Activated naive CD4-positive, alpha-beta T cell (primary cell): ENCODE measurements around the gene ITGB2.

Experiments used
- DNase-seq, 4 experiments: peaks; one replicate each; lab custom pipeline; 2025; lab: John Stamatoyannopoulos, UW

Gene ITGB2

DNA sequence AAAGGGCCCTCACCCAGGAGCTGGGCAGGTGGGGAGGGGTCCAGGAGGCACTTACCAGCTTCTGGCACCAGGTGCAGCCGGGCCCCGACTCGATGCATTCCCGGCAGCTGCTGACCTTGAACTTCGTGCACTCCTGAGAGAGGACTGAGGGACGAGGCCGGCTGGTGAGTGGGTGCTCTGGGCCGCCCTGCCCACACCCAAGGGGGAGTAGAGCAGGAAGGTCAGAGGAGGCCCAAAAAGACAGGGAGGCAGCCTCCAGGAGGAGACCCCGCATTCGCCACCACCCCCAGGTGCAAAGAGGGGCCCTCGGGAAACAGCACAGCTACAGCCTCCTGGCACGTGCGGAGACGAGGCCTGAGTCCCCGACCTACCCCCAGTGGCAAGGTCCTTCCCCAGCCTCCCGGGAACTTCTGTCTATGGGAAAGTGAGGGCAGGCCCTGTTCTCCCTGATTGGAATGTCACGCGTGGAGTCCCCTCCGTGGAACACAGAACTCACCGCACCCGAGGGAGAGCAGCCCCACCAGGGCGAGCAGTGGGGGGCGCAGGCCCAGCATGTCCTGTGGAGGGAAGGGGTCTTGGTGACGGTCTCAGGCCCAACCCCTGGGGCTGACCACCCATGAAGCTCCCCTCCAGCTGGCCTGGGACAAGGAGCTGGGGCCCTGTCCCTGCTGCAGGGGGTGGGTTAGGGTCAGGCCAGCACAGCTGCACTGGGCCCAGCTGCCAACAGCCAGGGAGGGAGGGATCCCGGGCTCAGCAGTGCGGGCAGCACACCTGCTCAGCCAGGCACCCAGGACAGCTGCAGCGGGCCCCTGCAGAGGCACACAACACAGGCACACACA lies 10.3 kb downstream of the ITGB2 start:
- DNase-seq = no peak

DNA sequence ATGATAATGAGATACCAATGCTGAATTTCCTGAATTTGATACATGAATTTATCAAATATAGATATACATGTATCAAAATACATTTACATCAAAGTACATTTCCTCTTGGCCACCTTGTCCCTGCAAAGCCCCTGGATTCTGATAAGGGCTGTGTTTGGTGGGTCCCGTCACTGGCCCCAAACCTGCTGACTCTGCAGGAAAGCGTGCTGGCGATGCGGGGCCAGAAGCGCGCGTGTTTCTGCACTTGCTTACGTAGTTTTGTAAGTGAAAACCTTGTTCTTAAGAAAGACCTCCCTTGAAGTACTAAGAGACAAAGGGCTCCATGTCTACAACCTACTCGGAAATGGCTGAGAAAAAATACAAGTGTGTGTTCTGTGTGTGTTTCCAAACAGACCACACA lies 11.0 kb downstream of the ITGB2 start:
- DNase-seq = no peak

DNA sequence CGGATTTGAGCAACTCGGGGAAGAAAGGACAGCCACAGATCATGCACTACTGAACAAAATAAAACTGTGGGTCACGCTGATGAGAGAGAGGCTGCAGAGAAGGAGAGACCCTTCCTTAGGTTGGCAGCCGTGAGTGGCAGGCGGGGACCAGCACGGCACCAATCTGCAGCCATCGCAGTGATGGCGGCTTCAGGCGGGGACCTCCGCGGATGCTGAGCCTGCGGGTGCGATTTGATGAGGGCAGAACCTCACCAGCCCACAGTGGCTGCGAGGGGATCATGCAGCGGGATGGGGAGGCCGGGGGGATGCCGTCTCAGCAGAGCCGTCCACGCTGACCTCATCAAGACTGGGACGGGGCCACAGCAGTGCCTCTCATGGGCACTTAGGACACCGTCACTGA lies 11.8 kb downstream of the ITGB2 start:
- DNase-seq = no peak

DNA sequence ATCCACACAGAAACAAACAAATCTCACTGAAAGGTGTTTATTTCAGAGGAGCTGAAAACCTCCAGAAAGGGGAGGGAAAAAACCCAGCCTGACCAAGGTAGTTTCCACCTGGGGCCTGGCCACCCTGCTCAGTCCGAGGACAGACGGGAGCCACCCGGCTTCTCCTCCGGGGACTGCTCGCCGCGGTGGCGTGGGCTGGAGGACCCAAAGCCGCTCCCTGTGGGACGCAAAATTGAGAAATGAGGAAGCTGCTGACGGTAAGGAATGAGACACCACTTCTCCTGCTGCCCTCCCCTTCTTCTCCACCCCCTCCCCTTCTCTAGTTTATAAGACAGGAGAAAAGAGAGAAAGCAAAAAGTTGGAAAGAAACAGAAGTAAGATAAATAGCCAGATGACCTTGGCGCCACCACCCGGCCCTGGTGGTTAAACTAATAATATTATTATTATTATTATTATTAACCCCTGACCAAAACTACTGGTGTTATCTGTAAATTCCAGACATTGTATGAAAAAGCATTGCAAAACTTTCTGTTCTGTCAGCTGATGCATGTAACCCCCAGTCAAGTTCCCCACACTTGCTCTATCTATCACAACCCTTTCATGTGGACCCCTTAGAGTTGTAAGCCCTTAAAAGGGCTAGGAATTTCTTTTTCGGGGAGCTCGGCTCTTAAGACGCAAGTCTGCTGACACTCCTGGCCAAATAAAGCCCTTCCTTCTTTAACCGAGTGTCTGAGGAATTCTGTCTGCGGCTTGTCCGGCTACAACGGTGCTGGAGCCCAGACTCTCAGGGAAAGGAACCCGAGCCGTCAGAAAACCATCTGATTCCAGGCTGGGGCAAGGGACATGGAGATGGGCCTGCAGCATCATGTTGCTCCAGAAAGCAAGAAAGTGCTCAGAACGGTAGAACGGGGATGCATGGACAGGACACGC lies 12.5 kb downstream of the ITGB2 start:
- no peak for DNase-seq

DNA sequence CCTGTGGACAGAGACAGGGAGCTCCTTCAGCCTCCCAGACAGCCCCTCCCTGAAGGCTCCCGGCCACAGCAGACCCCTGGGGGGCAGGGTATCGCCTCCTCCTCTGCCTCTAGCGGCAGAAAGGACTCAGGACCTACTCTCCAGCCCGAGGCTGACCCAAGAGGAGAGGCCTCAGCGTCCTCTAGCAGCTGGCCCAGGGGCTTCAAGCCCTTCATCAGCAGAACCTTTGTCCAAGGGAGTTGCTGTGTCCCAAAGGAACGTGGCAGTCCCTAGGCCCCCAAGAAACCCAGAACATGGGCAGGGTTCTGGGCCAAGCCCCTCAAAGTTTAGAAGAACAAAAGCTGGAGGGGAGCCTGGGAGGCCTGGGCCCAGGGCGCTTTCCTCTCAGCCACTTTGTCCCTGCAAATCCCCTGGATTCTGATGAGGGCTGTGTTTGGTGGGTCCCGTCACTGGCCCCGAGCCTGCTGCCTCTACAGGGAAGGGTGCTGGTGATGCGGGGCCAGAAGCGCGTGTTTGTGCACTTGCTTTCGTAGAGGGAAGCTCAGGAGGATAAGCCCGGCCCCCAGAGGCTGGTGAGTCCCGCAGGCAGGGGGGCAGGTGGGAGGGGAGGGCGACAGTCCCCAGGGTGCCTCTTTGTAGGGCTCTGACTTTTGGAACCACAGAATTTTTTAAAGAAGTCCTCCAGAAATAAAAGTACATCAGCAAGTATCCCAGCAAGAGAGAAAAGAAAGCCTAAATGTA lies 13.3 kb downstream of the ITGB2 start:
- DNase-seq = no peak

DNA sequence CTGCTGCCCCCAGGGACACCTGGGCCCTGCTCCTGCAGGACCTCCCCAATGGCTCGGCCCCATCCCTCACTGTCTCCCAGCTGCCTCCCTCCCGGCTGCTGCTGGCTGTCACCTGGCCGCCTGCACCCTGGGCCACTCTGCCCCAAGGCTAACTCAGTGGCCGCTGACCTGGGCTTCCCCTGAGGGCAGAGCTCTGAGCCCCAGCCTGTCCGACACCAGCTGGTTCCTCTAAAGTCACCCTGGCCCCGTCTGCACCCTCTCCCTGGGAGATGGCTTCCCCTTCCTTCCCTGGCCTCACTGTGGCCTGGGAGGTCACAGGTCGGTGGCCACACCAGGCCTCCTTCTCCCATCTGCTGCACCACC lies 15.0 kb downstream of the ITGB2 start:
- DNase-seq = no peak

DNA sequence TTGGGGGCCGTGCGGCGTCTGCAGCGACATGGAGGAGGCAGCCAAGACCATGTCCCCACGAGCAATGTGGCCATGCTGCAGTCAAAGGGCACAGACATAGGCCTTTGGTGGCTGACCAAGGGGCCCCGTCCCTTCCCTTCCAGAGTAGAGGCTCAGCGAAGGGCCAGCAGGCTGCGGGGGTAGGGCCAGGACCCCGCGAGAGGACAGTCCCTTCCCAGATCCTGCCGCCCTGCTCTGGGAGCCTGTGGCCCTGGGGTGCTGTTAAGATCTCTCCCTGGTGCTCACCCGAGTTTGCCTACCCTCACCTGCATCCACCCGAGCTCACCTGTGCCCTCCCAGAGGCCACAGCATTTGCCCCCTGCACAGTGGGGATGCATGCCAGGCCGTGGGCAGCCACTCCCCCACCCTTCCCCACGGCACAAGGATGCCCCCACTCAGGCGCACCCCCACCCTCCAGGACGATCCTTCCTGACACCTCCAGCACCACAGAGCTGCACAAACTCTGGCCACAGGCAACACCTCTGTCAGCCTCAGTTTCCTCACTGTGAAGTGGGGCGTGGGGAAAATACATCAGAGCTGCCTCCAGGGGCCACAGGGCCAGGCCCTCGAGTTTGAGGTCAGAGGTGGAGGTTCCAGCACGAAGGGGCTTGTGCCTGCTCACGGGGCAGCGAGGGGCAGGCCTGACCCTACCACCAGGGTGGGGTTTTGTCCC lies 15.5 kb downstream of the ITGB2 start:
- no peak for DNase-seq

DNA sequence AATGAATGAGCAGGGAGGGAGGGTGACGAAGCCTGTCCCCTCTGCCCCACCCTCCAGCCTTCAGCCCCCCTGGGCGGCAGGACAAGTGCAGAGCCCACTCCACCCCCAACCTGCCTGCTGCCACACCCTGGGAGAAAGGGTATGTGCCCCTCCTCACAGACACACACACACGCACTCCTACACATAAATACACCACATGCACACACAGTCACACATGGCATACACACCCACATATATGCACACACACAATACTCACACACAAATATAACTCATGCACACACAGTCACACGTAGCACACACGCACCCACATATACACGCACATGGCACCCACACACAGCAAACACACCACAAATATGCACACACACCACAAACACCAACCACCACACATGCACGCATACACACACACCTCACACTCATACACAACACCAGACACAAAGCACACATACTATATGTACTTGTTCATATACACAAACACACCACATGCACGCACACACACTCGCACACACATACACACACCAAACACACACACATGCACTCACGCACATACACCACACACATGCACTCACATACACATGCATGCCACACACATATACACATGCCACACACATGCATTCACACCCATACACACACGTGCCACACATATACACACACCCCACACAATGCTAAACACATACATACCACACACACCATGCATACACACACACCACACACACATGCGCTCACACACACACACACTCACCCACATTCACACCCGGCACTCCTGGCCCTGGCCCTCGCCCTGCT lies 16.4 kb downstream of the ITGB2 start:
- DNase-seq = no peak

DNA sequence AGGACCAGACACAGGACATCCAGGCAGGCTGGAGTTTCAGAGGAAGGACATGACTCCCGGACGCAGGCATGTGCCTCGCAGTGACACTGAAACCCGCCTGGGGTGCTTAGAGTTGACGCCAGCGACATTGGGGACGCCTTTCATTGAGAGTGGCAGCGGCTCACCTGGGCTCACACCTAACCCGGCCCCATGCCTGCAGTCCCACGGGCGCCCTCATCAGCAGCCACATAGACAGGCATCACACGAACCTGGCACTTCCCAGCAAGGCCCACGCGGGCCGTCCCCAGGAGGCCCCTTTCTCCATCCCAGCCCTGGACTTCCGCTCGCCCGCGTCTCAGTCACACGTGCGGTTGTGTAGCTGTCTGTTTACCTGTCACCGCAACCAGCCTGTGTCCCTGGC lies 17.0 kb downstream of the ITGB2 start:
- DNase-seq = no peak

DNA sequence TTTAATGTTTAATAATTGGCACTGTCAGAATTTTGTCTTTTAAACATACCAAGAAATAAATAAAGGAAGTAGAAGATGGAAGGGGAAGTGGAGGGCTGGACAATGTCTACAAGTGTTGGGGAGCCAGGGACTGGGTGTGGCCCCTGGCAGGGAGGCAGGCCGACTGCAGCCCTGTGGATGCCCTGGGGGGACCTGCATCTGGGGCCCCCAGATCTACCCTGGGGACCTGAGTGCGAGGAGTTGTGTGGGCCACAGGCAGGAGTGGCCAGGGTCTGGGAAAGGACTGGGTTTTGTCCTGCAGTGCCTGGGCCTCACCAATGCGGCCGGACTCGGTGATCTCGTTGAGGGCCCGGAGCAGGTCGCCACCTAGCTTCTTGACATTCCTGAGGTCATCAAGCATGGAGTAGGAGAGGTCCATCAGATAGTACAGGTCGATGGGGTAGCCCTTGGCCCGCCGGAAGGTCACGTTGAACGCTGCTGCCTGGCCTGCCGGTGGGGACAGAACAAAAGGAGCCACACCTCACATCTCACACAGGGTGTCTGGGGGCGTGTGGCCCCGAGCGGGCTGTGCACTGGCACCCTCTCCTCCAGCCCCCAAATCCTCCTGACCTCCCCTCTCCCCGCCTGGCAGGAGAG lies 17.5 kb downstream of the ITGB2 start:
- DNase-seq = no peak

DNA sequence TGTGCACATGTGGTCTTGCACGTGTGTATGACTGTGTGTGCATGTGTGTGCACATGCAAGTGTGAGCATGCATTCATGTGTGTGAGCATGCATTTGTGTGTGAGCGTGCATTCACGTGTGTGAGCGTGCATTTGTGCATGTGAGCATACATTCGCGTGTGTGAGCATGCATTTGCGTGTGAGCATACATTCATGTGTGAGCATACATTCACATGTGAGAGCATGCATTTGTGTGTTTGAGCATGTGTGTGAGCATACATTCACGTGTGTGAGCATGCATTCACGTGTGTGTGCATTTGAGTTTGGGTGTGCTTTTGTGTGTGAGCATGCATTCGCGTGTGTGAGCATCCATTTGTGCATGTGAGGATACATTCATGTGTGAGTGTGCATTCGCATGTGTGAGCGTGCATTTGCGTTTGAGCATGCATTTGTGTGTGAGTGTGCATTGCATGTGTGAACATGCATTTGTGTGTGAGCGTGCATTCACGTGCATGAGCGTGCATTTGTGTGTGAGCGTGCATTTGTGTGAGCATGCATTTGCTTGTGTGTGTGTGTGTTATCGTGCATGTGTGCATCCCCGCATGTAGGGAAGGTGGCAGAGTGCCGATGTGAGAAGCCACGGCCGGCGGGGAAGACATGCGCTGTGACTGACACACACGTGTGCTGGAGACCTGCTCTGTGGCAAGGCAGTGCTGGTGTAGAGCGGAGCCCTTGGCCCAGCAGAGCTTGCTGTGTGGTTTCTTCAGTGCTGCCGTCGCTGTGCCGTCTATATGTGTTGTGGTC lies 18.2 kb downstream of the ITGB2 start:
- DNase-seq = no peak

DNA sequence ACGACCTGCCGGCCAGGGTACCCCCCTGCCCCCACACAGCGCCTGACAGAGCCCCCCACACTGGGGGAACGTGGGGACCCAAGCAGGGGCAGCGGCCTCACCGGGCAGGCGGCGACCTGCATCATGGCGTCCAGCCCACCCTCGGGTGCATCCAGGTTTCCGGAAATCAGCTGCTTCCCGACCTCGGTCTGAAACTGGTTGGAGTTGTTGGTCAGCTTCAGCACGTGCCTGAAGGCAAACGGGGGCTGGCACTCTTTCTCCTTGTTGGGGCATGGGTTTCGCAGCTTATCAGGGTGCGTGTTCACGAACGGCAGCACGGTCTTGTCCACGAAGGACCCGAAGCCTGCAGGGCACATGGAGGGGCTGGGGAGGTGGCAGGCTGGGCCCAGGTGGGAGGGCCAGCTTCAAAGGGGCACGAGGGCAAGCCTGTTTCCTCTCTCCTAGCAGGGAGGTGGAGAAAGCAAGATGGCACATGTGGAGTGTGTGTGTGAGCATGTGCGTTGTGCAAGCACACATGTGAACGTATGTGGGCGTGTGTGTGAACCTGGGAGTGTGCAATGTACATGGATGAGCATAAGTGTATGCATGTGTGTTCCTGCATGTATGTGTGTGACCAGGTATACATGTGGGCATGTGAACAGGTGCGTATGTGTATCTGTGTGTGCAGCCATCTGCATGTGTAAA lies 19.2 kb downstream of the ITGB2 start:
- no peak for DNase-seq

DNA sequence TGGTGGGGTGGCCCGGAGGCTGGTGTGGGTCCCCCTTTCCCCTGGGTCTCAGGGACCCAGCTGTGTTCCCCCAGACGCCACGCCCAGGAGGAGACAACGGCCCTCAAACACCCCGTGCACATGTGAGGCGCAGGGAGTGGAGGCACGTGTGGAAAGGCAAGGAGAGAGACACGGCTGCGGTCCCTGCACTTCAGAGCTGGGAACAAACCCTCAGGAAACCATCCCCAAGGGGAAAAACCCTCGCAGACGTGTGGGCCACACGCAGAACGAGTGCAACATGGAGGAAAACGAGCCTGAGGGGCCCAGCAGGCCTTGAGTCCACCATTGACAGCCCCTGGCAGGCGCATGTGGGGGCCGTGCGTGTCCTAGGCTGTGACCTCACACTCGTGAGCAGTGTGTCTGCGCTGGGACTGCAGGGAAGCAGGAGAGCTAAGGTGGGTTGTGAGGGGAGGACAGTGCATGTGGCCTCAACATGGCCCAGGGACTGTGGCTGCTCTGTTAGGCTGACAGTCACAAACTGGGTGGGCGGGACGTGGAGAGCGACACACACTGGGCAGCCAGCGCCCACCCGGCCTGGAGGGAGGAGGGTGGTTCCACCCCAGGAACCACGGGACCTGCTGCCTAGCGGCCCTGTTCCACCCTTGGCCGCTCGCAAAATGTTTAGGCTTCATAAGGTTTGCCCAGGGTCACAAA lies 20.0 kb downstream of the ITGB2 start:
- no peak for DNase-seq

DNA sequence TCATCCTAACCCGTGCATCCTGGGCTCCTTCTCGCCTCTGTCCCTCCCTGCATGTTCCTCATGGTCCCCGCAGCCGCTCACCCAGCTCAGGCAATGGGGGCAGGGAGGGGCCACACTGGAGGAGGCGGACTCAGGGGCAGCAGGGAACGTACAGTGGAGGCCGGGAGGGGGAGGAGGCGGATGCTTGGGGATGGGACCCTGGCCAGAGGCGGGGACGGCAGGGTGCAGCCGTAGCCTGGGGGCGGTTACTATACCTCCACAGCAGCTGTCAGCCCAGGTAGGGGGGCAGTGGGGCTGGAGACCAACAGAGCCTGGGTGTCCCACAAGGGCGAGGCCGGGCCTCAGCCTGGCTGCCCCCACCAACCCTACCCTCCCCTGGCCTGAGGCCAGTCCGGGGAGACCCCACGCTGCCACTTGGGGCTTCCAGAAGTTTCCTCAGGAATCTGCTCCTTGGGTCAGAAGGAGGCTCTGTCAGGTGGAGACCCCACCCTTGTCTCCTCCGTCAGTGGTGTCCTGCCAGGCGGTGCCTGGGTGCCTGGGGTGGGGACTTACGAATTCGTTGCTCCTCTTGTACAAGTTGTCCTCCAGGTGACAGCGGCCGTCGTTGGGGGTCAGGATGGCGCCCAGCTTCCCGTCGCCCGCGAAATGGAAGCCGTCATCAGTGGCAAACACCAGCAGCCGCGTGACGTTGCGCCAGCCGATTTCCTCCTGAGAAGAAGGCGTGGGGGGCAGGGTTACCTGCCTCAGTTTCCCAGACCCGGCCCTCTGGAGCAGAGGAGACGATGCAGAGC lies 20.7 kb downstream of the ITGB2 start:
- DNase-seq = no peak

DNA sequence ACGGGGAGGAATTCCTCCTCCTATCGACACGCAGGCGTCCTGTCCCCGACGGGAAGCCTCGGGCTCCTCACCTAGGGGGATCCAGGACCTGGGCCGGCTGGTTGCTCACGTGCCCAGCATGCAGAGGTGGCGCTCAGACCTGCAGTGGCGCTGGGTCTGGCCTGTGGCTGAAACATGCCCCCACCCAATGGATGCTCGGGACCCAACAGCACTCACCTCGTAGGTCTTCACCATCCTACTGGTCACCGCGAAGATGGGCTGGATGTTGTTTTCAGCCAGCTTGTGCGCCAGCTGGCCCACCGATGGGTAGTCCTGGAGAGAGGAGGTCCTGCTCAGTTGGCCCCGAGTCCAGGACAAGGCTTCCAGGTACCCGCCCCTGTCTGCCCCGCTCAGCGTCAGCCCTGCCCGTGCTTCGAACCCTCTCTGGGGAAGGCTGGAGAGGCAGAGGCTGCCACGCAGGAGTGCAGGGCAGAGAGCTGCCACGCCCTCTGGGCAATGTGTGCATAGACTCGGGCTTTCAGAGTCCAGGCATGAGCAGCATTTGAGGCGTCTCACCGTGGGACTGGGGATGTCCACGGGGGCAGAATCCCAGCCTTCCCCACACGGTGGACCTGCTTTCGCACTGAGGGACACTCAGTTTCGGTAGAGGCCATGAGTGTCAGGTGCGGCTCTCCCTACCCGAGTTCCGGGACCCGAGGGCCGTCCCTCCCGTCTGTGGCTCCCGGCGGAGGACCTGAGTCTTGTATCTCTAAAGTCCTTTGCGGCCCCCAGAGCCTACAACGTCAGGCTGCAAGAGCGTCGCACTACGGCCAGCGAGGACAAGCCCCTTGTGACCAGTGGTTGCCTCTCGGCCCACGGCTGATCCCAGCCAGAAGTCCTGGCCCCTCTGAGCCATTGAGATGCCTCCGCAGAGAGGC lies 21.6 kb downstream of the ITGB2 start:
- no peak for DNase-seq

DNA sequence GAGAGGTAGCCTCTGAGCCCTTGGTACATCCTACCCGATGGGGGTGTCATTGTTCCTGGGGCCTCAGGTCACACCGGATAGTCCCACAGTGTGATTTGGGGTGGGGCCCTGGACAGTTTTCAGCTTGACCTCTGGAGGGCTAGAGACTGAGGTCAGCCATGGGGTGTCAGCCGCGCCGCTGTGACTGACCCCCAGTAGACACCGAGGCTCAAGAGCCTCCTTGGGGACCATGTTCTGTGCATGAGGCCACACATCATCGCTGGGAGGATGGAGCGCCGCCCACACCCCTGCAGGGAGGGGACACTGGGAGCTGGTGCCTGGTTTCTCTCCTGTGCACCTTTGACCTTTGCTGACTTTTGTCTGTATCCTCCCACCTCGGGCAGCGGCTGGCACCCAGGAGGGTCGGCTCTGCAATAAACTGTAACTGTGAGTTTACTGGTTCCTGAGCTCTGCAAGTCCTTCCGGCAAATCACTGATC lies 22.6 kb downstream of the ITGB2 start:
- DNase-seq = no peak
